ENCODE results near the gene TP53RK. TPM values are rescaled to one million over a fixed set of nuclear protein-coding genes. Genes with fewer than 3 reads are reported as not detected.

The TP53RK gene
- total and polyA plus RNA-seq, 2 experiments from 2014 or later = 24.2 to 26.0 TPM

- no peaks in the 10 kb centered on the region for H3F3A ChIP-seq (replicated peaks; ENCODE audit: low read depth)
- ATAC-seq (no peak), DNase-seq (ENCODE audit: low spot score) (no peak)
- H4K20me1 ChIP-seq (replicated peaks; ENCODE audit: insufficient read depth) = no peaks in the 10 kb centered on the region
- no peak overlapping the region for H3K27ac Mint-ChIP-seq
- H3K36me3 Mint-ChIP-seq (ENCODE audit: low read depth) = peaks cover 26% of the 10 kb centered on the region
- H3K9me3 Mint-ChIP-seq = peaks cover 15% of the 10 kb centered on the region; the same call in 2 of the 3 replicates
- 0 out of 2 replicates have a peak, but pooled peaks cover 2% of the 10 kb centered on the region for H3K36me3 ChIP-seq (ENCODE audit: insufficient read depth)
- H3K27me3 Mint-ChIP-seq (ENCODE audit: insufficient read depth, low read depth, poor library complexity) = peaks cover 4% of the 10 kb centered on the region
- no peaks in the 10 kb centered on the region for H3K79me2 ChIP-seq (replicated peaks; ENCODE audit: insufficient read depth)
- H3K4me3 ChIP-seq = no peak overlapping the region
- H3K4me1 Mint-ChIP-seq = no peaks in the 10 kb centered on the region
- TF ChIP-seq EZH2 (IDR thresholded peaks at IDR 0.05; ENCODE audit: low read depth, unreplicated experiment) (no peak), REST (IDR thresholded peaks at IDR 0.05; ENCODE audit: unreplicated experiment) (no peak), ZNF331 (CRISPR knock-in tag; IDR thresholded peaks at IDR 0.05; ENCODE audit: low read depth) (no peak)
- H3K4me1 ChIP-seq (ENCODE audit: insufficient read depth) = no peaks in the 10 kb centered on the region
- H3K27ac ChIP-seq (ENCODE audit: low read depth) = no peak overlapping the region
- no peak overlapping the region for H2AFZ ChIP-seq
- peaks cover 12% of the 10 kb centered on the region; the same call in 1 of the 2 replicates for H3K9me2 ChIP-seq (ENCODE audit: insufficient read depth)
- no peak overlapping the region for H3K4me3 Mint-ChIP-seq
- no peak overlapping the region for H3K4me2 ChIP-seq
- no peaks in the 10 kb centered on the region for H3K27me3 ChIP-seq (ENCODE audit: insufficient read depth)
Observed at GRCh38 chr20:46724343-46724959, 35.2 kb upstream of the TP53RK start.

GRCh38 chr20:46723039-46723438, 33.8 kb upstream of the TP53RK start:
- Histone ChIP-seq H3K27ac (ENCODE audit: low read depth) (no peak overlapping the region), H3K9me2 (ENCODE audit: insufficient read depth) (peaks cover 12% of the 10 kb centered on the region; the same call in 1 of the 2 replicates), H3K4me3 (no peak overlapping the region), H3K27me3 (ENCODE audit: insufficient read depth) (no peaks in the 10 kb centered on the region), H3K79me2 (replicated peaks; ENCODE audit: insufficient read depth) (no peaks in the 10 kb centered on the region), H3F3A (replicated peaks; ENCODE audit: low read depth) (no peaks in the 10 kb centered on the region), H3K36me3 (ENCODE audit: insufficient read depth) (0 out of 2 replicates have a peak, but pooled peaks cover 2% of the 10 kb centered on the region), H2AFZ (no peak overlapping the region), H3K4me2 (no peak overlapping the region), H3K4me1 (ENCODE audit: insufficient read depth) (no peaks in the 10 kb centered on the region), H4K20me1 (replicated peaks; ENCODE audit: insufficient read depth) (no peaks in the 10 kb centered on the region)
- ATAC-seq (no peak), DNase-seq (ENCODE audit: low spot score) (no peak)
- H3K4me1 Mint-ChIP-seq = no peaks in the 10 kb centered on the region
- peaks cover 26% of the 10 kb centered on the region for H3K36me3 Mint-ChIP-seq (ENCODE audit: low read depth)
- H3K4me3 Mint-ChIP-seq = no peak overlapping the region
- H3K27ac Mint-ChIP-seq = no peak overlapping the region
- H3K27me3 Mint-ChIP-seq (ENCODE audit: insufficient read depth, low read depth, poor library complexity) = peaks cover 4% of the 10 kb centered on the region
- H3K9me3 Mint-ChIP-seq = peaks cover 15% of the 10 kb centered on the region; the same call in 2 of the 3 replicates
- TF ChIP-seq CTCF (conservative IDR thresholded peaks at IDR 0.05; ENCODE audit: low read depth in 2 of 2) (no peak), ZNF331 (CRISPR knock-in tag; IDR thresholded peaks at IDR 0.05; ENCODE audit: low read depth) (no peak), ETS1 (IDR thresholded peaks at IDR 0.05) (no peak), EZH2 (IDR thresholded peaks at IDR 0.05; ENCODE audit: low read depth, unreplicated experiment) (no peak), CREB1 (CRISPR knock-in tag; IDR thresholded peaks at IDR 0.05; ENCODE audit: low read depth) (no peak), JUNB (IDR thresholded peaks at IDR 0.05; ENCODE audit: unreplicated experiment) (no peak), STAT1 (IDR thresholded peaks at IDR 0.05; ENCODE audit: unreplicated experiment) (no peak), EZH2phosphoT487 (IDR thresholded peaks at IDR 0.05; ENCODE audit: unreplicated experiment) (no peak), POLR2AphosphoS5 (IDR thresholded peaks at IDR 0.05; ENCODE audit: low read depth) (no peak), REST (IDR thresholded peaks at IDR 0.05; ENCODE audit: unreplicated experiment) (no peak), NANOG (IDR thresholded peaks at IDR 0.05; ENCODE audit: borderline replicate concordance) (no peak), ZNF114 (CRISPR knock-in tag; IDR thresholded peaks at IDR 0.05) (no peak)
